Left kidney (tissue), 8 donors: ENCODE results near the gene AKAP6. TPM values are rescaled to one million over a fixed set of nuclear protein-coding genes. Genes with fewer than 3 reads are reported as not detected.

Experiments used
- DNase-seq: peaks from one replicate; pipeline ENCODE4 v3.0.0-alpha.2; 2013
- long read RNA-seq, 8 donors: transcript quantifications; one replicate each; lab custom pipeline, GENCODE V29; 2026
- polyA plus RNA-seq: library from polyadenylated mRNA; unstranded; fragments of 120-200 nt; gene quantifications from one replicate; pipeline ENCODE4 v1.2.1, GENCODE V29; 2013; ENCODE audit not compliant: insufficient read length

The AKAP6 gene, protein sequence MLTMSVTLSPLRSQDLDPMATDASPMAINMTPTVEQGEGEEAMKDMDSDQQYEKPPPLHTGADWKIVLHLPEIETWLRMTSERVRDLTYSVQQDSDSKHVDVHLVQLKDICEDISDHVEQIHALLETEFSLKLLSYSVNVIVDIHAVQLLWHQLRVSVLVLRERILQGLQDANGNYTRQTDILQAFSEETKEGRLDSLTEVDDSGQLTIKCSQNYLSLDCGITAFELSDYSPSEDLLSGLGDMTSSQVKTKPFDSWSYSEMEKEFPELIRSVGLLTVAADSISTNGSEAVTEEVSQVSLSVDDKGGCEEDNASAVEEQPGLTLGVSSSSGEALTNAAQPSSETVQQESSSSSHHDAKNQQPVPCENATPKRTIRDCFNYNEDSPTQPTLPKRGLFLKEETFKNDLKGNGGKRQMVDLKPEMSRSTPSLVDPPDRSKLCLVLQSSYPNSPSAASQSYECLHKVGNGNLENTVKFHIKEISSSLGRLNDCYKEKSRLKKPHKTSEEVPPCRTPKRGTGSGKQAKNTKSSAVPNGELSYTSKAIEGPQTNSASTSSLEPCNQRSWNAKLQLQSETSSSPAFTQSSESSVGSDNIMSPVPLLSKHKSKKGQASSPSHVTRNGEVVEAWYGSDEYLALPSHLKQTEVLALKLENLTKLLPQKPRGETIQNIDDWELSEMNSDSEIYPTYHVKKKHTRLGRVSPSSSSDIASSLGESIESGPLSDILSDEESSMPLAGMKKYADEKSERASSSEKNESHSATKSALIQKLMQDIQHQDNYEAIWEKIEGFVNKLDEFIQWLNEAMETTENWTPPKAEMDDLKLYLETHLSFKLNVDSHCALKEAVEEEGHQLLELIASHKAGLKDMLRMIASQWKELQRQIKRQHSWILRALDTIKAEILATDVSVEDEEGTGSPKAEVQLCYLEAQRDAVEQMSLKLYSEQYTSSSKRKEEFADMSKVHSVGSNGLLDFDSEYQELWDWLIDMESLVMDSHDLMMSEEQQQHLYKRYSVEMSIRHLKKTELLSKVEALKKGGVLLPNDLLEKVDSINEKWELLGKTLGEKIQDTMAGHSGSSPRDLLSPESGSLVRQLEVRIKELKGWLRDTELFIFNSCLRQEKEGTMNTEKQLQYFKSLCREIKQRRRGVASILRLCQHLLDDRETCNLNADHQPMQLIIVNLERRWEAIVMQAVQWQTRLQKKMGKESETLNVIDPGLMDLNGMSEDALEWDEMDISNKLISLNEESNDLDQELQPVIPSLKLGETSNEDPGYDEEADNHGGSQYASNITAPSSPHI (N-terminal part only)
- 2.9 TPM for polyA plus RNA-seq
- long read RNA-seq, donor 1, partial matches to known transcripts = 0 of 1 reads
- long read RNA-seq, donor 1, other reads (novel, unspliced or antisense) = 0 of 1 reads
- long read RNA-seq, donor 2 = 0 reads
- long read RNA-seq, donor 3 = 0 reads
- long read RNA-seq, donor 4 = 0 reads
- long read RNA-seq, donor 5 = 0 reads
- long read RNA-seq, donor 6 = 0 reads
- long read RNA-seq, donor 7 = 0 reads
- long read RNA-seq, donor 8 = 0 reads

DNA sequence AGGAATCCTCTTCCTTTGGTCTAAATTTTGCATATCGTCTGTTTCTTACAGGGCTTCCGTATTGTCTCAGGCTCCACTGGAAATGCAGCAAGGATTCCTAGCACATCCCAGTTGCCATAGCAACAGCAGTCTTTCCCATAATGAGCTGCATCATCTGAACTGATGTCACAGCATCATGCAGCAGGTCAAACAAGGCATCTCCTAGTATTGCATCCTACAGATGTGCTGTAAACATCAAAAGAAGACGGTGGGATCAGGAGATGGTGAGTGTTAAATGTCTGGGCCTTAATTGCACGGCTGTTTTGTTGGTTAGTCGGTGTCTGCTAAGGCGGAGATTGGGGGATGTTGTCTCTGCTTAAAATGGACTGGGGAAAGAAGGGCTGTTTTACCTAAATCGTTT, at the start of gene AKAP6:
Gene AKAP6 (plus strand): TSS at position 153 of the 400 bp plus-strand sequence. CDS start 104,196 bp downstream, outside the sequence.
- no peak for DNase-seq

DNA sequence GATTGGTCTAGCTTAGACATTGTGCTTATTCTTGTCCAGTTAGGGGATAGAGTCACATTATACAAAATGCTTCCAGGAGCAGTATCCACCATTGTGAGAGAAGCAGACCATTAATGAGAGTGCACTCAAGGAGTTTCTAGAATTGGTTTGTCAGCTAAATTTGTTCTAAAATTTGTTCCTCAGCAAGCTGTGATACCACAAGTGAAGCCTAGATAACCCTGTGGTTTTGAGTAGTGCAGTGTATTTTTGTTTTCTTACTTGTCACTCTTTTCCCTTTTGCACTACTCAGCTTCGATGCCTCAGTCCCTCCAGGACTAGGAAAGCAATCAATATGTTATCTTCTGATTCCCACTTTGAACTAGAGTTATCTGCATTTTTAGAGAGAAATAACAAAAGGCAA, 42.5 kb upstream of the AKAP6 start:
- no peak for DNase-seq

DNA sequence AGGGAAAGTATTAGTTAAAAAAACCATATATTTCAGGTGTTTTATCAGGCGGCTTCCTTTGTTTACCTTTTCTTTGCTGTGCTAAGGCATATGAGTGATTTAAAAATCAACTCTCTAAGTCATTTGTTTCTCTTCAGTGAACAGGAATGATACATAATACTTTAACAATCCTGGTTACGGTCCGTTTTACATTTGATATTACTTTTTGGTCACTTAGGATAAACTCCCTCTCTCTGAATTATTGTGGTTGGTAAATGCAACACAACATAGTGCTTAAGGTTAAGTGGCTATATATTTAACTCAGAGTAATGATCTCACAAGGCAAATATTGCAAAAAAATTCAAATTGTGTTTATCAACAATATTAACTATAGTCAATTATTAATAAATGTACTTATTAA, 32.7 kb upstream of the AKAP6 start:
- no peak for DNase-seq

DNA sequence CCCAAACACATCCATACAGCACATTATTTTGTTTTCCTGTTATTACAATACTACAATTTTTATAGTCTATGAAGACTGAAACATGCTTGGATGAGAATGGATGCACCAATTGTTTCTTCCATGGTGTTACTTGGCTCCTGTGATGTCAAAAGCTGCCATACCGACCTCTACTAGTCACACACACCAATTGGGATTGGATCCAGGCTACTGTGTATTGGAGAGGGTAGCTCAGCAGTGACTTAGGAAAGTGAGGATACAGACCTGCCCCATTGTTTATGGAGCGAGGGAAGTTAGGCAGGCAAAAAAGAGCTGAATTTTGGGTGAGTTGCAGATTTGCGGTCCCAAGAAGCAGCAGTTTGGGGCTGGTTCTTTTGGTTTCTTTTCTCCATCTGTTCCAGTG, 30.8 kb upstream of the AKAP6 start:
- DNase-seq = no peak

DNA sequence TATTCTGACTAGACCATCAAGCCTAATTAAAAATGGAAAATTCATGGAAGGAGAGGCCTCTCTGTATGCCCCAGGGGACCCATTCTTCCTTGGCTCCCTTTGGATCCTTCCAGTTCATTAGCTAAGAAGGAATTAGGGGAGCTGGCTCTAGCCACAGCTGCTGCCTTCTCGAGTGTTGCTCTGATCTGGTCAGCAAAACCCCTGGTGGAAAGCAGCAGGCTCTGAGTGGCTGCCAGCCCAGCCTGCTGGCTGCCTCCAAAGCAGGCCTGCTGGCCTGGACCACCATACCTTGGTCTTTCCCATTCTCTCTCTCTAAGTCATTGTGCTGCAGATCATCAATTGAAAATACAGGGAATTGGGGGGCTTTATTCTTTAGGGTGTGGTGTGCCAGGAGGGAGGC, 29.0 kb upstream of the AKAP6 start:
- no peak for DNase-seq

DNA sequence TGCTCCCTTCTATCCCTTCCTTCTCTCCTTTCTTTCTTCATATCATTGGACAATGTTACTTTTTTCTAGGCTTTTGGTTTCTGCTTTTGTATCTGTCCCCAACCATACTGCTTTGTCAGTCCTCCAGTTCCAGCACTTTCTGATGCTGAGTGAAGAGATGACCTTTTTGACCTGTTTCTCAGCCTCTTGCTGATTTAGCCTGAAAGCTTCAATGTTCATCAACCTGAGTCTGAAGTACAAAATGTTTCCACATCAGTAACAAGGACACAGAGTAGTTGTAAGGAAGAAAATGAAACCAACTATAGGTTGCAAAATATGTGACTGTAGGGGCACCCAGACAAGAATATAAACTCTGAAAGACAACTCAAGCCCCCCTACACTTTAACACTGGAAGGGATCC, 25.2 kb upstream of the AKAP6 start:
- DNase-seq = no peak

DNA sequence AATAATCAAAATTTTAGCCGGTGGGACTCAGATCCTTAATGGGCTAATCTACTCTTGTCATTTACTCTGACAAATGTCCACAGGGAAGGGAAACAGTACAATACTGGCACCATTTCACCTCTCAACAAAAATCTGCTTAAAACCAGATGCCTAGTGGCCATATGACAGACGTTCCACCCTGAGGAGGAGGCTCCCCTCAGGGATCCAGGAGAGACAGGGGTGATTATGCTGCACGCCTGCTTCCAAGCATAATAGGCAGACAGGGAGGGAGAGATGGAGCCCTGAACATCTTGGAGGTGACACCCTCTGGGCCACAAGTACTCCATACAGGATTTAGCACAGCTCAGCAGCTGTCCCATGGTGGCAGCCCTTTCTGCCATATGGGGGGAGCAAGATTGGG, 24.8 kb upstream of the AKAP6 start:
- no peak for DNase-seq

DNA sequence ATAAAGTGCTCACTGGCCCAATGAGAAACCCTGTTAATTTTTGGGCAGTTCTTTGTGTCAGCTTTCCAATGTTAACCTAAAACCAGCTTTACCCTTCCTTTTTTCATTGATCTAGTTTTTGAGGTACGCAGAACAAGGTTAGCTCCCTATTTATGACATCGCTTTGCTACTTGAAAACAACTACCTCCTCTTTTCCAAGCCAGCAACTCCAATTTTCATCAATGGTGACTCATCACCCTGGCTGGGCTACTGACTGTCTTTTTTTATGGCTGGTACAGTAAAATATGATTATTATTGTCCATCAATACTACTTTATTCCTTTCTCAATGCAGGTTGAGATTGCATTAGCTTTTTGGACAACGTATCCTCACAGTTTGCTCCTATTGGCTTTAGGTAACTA, 22.5 kb upstream of the AKAP6 start:
- DNase-seq = no peak

DNA sequence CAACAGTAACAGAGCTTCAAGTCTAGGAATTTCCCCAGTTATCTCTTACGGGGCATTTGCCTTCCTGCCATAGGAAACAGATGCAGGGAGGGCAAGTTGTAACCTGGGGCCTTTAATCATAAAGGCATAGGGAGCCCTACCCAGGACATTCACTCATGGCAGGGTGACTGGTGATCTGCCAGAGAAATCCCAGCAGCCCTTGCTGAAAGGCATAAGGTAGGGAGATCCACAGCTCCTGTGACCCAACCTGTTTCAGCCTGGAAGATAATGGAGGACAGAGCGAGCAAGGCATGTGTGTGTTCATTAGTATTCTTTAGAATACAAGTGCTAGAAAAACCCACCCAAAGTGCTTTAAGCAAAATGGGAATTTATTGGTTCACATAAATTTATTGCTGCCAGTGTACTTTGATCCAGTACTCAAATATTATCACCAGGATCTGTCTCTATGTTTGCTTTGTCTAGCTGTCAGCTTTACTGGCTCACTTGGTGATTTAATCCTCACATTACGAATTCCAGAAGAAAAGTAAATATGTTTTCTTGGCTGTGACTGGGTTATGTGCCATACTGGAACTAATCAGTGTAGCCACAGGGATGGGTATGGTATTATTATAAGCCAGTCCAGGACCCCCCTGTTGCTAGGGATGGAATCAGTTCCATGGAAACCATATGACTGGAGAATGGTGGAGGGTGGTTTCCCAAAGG, 21.1 kb upstream of the AKAP6 start:
- no peak for DNase-seq

DNA sequence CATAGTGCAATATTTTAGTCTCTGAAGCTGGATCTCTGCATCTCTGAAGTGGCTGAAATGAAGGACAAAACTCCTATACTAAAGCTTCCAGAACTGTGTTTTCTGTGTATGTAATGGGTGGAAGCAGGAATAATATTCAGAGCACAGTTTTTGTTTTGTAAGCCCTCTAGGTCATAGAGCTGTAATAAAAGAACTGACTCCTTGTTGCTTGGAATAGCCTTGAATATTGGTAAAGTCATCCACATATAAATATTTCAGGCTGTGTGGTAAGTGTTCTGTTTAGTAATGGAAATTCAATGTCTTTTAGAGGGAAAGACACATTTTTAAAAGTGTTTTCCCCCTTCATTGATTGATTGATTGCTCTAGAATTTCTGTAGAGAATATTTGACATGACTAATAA, 18.2 kb upstream of the AKAP6 start:
- no peak for DNase-seq

DNA sequence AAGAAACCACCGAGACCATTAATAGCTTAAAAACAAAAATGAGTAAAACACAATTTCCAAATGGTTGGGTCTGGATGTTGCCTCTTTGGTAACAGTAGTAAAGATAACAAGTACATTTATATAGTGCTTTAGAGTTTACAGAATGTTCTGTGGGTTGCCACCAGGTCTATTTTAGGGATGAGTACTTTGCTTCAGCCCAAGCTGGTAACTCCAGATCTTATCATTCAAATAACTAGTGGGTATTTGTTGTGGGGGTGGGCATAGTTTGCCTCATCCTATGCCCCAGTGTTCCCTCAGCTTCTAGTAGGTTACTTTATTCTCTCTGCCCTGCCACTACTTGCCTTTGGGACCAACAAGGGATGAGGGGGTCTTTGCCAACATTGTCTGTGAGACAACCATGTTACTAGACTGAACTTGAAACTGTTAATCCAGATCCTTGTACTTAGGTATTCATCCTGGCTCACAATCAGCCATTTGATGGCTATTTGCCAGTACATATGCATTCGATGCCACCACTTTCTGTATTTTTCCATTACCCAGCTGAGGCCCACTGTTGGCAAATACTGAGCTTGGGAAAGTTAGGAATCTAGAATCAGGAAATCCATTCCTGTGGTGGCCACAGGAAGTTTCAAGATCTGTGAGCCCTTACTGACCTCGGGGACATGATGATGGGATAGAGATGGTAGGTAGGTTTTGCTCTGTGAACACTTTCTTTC, 17.6 kb upstream of the AKAP6 start:
- no peak for DNase-seq

DNA sequence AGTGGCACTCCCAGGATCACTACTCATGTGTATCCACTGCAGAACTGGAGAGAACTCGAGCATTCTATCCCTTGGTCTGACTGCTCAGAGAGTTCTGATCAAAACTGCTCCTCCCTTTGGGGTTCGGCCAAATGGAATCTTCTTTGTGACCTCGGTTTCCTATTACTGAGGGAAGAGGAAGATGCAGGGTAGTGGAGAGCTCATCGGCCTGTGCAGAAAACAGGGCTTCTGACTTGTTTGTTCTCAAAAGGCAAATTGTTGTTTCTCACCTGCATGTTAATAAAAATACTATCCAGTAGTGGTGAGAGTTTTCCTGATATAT, 17.1 kb upstream of the AKAP6 start:
- DNase-seq = no peak

DNA sequence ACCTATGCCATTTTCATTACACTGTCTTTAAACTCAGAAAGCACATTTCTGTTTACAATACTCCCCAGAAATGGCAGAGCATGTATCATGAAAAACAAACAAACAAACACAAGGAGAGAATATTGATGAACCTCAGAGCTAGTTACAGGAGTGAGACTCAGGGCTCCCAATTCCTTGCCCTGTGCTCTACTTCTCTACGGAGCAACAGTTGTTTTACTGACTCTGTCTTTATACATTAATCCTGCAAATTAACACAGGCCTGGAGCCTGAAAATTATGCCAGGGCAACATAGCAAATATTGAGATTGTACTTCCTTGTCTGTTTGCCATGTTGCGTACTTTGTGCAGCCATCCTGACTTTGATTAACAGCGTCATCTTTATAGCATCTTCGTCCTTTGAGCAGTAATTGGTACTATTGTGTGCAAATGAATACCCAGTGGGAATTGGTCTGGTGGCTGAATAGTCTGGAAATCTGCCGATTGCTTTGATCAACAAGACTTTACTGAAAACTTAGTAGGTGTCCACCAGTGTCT, 15.2 kb upstream of the AKAP6 start:
- no peak for DNase-seq

DNA sequence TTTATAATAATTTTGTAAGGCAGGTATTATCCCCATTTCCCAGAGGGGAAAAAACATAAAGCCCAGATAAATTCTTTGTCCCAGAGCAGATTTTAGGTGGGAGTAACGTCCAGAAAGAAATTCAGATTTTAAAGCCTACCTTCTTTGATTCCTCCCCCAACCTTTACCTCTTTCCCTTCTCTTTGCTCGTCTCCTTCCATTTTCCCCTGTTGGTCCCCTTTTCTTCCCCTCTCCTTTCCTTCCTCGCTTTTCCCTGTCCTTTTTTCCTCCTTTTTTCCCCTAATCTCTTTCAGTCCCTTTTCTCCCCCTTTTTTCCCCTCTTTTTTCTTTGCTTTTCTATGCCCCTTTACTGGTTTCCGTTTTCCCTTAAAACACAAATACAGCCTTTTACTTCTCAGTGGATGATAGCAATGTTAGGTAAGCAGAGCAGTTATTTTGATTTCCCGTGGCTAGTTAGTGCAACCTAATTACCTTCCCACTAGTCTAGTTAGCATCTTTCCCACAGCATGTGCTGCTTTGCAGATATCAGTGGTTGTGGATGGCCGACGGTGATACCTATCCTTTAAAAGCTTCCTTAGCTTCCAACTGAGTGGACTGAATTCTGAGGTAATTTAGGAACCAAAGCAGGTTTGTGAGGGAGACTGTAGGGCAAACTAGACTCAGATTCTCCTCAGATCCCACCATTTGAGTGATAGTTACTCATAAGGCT, 10.9 kb upstream of the AKAP6 start:
- DNase-seq = no peak

DNA sequence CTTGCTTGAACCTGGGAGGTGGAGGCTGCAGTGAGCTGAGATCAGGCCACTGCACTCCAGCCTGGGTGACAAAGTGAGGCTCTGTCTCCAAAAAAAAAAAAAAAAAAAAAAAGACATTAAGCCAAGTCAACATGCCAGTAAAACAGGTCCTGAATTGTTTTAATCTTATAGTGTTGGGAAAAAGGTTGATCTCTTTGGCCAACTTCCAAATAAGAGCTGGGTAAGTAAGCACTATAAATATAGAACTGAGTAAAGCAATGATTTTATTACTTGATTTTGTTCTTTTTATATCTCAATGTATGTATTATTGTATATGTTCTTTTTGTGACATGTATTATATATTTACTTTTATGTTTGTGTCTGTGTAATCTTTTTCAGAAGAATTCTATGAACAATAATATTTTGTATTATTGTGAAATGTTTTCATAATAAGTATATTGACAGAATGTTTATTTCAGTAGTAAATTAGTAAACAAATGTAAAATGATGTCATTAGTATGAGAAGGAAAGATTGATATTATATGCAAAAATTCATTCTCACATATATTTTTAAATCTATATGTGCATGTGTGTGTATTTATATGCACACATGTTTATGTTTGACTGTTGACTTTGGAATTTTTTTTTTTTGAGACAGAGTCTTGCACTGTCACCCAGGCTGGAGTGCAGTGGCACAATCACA, 9.6 kb upstream of the AKAP6 start:
- DNase-seq = no peak

DNA sequence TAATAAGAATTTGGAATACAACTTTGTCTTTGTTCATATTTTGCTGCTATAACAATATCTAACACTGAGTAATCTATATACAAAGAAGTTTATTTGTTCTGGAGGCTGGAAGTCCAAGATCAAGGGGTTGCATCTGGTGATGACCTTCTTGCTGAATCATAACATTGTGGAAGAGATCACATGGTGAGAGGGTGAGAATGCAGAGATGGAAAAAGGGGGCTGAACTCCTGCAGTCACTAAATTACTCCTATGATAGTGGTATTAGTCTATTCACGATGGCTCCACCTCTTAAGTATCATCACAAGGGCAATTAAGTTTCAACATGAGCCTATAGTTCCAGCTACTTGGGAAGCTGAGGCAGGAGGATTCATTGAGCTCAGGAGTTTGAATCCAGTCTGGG, 4.5 kb upstream of the AKAP6 start:
- DNase-seq = no peak

DNA sequence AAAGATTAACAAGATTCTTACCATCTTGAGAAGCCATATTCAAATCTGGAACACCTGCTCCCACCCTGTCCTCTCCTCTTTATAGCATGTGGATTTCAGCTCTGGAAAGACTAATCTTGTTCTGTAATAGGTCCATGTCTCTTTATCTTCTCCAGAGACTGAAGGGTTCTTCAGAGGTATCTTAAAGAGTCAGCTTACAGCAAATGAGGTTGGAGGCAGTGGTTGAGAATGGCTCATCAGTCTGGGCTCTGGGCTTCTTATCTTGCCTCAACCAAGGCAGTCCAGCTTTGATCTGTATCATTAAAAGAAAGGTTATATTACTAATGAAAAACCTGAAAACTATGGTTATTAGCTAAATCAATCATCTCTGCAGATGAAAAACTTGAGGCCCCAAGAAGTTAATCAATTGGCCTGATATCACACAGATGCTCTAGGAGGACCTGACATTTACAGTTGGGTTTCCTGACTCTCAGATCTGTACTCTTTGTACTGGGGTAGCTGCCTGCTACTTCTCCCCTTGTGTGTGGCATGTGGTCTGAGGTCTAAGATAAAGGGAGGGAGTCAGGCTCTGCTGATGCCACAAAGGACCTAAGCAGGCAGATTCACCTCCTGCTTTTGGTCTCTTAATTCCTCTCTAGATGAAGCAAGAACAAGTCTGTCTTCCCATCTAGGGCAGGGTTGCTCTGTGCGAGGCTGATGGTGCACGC, 1.7 kb upstream of the AKAP6 start:
- DNase-seq = no peak

DNA sequence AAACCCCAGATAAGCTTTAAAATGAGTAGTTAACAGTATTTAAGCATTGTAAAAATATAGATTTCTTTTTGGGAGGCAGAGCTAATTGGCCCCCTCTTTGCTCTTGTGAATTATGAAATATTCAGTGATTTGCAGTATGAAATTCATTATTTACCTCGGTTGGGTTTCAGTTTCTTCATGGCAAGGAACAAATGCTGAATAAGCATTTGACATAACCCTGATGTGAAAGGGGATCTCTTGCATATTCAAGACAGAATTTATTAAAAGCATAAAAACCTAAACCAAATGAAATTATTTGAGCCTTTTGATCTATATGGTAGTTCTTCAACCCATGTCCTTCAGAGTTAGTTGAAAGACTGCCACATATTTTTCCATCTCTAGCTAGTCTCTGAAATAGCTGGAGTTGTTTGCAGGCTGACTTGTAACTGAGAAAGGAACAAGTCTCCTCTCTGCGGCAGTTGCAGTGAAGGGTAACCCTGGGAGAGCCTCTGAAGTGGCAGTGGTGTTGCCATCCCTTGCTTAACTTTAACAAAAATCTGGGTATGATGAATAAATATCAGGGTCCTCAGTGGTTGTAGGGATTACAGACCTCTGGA, 690 bp downstream of the AKAP6 start:
- no peak for DNase-seq
